ENCODE data around the gene WDR18.

The WDR18 gene

DNA sequence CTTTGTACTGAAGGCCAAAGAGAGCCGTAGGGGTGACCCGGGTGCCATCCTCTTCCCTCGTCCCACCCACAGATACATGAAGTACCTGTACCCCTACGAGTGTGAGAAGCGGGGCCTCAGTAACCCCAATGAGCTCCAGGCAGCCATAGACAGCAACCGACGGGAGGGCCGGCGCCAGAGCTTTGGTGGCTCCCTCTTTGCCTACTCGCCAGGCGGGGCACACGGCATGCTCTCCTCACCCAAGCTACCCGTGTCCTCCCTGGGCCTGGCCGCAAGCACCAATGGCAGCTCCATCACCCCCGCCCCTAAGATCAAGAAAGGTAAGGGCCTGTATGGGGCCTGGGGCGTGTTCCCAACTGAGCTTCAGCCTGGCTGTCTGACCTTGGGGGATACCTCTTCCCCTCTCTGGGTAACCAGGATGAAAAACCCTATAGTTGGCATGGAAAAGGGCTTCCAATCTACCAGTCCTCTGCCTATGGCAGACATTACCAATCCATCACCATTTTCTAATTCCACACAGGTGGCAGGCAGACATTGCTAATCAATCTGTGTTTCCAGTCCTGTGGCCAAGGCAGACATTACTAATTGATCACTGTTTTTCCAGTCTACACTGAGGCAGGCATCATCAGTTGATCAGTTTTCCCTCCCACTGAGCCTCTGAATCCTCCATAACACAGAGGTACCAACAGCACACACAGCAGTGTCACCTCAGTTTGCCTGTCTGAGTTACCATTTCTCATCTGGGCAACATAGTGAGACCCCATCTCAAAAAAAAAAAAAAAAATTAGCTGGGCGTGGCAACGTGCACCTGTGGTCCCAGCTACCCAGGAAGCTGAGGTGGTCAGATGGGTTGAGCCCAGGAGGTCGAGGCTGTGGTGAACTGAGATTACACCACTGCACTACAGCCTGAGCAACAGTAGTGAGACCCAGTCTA, 19.1 kb upstream of the WDR18 start:
- DNase-seq (ENCODE audit: low read depth in 2 of 2): no peak

DNA sequence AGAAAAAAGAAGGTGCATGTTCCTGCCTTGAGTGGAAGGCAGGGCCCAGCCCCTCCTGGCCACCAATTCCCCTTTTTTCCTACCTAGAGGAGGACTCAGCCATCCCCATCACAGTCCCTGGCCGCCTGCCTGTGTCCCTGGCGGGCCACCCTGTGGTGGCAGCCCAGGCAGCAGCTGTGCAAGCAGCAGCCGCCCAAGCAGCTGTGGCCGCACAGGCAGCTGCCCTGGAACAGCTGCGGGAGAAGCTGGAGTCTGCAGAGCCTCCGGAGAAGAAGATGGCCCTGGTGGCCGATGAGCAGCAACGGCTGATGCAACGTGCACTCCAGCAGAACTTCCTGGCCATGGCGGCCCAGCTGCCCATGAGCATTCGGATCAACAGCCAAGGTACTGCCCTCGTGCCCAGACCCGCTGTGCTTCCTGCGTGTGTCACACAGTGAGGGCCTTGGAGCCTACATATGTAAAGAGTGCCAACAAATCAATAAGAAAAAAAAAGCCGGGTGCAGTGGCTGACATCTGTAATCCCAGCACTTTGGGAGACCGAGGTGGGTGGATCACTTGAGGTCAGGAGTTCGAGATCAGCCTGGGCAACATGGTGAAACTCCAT, 17.6 kb upstream of the WDR18 start:
- DNase-seq (ENCODE audit: low read depth in 2 of 2): no peak

- no peak for DNase-seq (ENCODE audit: low read depth in 2 of 2)
Observed at GRCh38 chr19:970695-971094, 13.4 kb upstream of the WDR18 start.

DNA sequence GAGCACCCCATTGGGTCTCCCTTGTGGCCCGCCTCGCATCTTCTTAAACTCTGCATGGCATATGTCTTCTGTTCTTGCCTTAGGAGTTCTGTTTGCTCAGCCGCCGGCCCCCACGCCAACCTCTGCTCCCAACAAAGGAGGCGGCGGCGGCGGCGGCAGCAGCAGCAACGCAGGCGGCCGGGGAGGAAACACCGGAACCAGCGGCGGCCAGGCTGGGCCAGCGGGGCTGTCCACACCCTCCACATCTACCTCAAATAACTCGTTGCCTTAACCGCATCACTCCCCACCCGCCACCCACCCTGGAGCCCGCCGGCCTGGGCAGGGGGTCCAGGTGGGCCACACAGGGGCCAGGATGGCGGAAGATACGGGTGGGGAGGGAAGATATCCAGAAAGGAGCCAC, 12.3 kb upstream of the WDR18 start:
- DNase-seq (ENCODE audit: low read depth in 2 of 2): no peak

DNA sequence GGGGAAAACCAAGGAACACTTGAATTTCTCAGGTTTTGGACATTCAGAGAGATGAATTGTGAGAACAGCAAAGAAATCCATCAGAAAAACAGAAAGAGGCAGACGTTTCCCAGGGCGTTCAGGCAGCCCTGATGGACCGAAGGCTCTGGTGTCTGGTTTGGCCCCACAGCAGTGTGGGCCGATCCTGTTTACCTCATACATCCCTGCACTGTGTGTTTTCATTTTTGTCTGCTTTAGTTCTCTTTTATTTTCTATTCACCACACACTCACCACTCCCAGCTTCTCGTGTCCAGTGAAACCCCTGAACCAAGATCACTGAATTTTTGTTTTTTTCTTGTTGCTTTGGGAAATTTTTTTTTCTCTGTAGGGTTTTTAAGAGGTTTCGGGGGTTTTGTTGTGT, 11.9 kb upstream of the WDR18 start:
- DNase-seq (ENCODE audit: low read depth in 2 of 2): no peak

DNA sequence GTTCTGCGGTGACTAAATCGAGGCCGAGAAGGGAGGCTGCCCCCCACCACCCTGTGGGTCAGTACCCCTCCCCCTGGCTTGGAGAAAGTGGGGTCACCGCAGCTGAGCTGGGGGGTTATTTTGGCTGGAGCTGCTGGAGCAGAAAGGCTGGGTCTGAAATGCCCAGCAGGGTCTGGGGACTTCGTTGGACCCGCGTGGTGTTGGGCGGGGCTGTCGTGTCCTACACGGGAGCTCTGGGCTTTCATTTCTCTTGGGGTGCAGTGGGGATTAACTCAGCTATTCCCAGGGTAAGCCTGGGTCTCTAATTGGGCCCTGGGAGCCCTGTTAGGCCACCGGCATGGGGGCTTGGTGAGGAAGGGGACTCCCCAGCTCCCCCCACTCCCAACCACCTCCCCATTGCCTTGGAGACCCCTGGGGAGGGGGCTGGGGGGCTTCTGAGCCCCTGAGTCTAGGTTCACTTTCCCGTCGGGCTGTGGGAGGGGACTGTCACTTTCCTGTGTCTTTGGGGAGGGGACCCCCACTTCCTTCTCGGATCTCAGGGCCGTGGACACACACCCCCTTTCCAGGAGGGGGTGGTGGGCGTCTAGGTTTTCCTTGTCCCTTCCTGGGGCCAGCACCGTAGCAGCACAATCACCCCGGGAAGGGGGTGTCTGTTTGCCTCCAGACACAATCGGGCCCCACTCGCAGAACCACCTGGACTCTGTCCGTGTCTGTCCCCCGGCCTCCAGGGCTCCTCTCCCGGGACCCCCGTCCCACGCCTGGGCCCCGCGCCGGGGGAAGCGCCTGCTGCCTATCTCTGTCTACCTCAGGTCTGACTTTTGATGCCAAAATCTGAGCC, 10.2 kb upstream of the WDR18 start:
- no peak for DNase-seq (ENCODE audit: low read depth in 2 of 2)

DNA sequence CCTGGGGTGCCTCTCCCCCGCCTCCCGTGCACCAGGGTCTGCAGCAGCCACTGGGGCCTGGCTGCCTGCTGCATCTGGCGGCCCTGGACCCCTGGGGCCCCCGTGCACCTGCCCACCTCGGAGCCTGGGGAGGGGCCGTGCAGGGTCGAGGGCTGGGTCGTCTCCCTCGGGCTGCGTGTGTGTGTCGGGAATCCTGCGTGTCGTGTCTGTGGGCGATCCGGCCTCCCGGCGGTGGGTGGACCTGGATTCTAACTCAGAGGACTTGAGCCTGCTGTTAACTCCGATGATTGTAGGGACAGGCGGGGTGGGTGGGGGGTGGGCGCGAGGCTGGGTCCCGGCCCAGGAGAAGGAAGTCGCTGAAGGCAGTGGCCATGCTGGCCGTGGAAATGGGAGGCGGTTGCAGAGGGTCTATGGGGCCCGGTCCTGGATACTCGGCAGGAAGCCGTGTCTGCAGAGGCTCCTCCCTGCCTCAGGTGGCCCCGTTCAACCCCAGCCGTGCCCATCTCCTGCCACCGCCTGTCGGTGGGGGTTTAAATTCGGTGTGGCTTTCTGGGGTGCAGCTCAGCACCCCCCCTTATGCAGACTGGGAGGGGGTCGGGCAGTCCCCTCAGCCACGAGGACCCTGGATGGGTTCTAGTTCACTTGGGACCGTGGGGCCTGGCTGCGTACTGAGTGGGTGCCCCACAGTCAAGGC, 9.4 kb upstream of the WDR18 start:
- DNase-seq (ENCODE audit: low read depth in 2 of 2): no peak

DNA sequence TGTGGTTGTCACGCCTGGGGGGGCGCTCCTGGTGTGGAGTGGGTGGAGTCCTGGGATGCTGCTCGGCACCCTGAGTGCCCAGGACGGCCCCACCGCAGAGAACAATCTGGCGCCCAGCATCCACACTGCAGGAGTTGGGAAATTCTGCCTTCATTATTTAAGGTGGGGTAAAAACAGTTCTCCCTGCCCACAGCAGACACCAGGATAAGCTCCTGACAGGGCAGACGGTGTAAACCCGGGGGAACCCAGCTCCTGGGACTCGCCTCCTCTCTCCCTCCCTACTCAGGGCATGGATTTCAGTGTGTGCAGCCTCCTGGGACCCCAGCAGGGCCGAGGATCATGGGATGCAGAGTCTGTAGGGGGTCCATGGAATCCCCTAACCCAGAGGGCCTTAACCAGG, 7.7 kb upstream of the WDR18 start:
- DNase-seq (ENCODE audit: low read depth in 2 of 2): no peak

DNA sequence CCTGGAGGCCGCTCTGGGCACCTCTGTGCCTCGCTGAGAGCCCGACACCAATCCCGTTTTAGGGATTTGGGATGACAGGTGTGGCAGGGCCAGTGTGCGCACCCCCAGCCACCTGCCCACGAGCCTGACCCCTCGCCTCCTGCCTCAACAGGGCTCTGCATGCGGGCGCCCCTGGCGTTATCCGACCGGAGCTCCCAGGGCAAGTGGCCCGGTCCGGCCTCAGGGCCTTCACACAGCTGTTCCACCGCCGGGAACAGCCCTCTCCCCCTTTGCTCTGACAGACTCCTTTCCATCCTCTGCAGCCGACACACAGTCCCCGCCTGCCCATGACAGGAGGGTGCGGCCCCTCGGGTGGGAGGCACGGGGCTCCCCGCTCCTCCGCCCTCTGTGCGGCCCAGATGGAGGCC, 7.1 kb upstream of the WDR18 start:
- no peak for DNase-seq (ENCODE audit: low read depth in 2 of 2)

GRCh38 chr19:979318-979741, 4.8 kb upstream of the WDR18 start:
- DNase-seq (ENCODE audit: low read depth in 2 of 2): no peak

- no peak for DNase-seq (ENCODE audit: low read depth in 2 of 2)
Observed at GRCh38 chr19:980133-980998, 3.8 kb upstream of the WDR18 start.

- DNase-seq (ENCODE audit: low read depth in 2 of 2): peak; percentile 44 to 64
Observed at GRCh38 chr19:982567-983170, 1.5 kb upstream of the WDR18 start.

GRCh38 chr19:986083-986482, 1.9 kb downstream of the WDR18 start:
- no peak for DNase-seq (ENCODE audit: low read depth in 2 of 2)

DNA sequence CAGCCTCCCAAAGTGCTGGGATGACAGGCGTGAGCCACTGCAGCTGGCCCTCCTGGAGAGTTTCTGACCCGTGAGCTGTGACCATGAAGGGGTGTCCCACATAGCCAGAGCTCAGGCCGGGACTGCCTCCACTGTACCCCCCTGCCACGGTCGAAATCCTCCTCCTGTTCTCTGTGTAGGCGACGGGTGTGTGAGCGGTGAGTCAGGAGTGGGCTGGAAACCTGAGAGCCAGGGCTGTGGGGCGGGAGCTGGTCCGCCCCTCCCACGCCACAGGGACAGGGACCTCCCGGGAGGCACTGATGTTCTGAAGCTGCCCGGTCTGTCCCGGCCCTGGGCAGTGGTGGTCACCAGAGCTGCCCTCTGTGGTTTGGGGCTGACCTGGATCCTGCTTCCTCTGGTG, 3.9 kb downstream of the WDR18 start:
- DNase-seq (ENCODE audit: low read depth in 2 of 2): no peak

- DNase-seq (ENCODE audit: low read depth in 2 of 2): no peak
Observed at GRCh38 chr19:988510-988909, 4.4 kb downstream of the WDR18 start.

GRCh38 chr19:989381-990081, 5.4 kb downstream of the WDR18 start:
- DNase-seq (ENCODE audit: low read depth in 2 of 2): no peak

GRCh38 chr19:990119-990571, 6.0 kb downstream of the WDR18 start:
- DNase-seq (ENCODE audit: low read depth in 2 of 2): no peak

GRCh38 chr19:990746-991145, 6.6 kb downstream of the WDR18 start:
- DNase-seq (ENCODE audit: low read depth in 2 of 2): no peak

DNA sequence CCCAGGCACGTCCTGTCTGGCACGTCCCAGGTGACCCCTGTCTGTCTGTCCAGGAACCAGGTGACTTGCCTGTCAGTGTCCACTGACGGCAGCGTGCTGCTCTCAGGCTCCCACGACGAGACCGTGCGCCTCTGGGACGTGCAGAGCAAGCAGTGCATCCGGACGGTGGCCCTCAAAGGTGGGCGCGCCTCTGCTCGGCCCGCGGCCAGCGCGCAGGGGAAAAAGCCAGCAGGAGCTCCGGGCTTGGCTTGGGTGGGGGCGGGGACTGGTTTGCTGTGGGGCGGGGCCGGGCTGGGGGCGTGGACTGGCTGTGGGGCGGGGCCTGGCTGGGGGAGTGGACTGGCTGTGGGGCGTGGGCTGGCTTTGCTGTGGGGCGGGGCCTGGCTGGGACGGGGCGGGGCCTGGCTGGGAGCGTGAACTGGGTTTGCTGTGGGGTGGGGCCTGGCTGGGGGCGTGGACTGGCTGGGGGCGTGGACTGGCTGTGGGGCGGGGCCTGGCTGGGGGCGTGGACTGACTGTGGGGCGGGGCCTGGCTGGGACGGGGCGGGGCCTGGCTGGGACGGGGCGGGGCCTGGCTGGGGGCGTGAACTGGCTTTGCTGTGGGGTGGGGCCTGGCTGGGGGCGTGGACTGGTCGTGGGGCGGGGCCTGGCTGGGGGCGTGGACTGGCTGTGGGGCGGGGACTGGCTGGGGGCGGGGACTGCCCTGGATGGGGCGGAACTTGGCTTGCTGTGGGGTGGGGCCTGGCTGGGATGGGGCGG, 7.2 kb downstream of the WDR18 start:
- peak in 1 of 2 donors; percentile 35 for DNase-seq (ENCODE audit: low read depth in 2 of 2)
